ENCODE results near the gene CIP2A. TPM values are rescaled to one million over a fixed set of nuclear protein-coding genes. Genes with fewer than 3 reads are reported as not detected.

Gene CIP2A
- total RNA-seq, 1 donor from 2014 or later = 5.7 TPM

- Mint-ChIP-seq H3K9me3 (ENCODE audit: low read depth) (no peaks in the 10 kb centered on the region), H3K36me3 (ENCODE audit: low read depth) (peaks cover 5% of the 10 kb centered on the region), H3K27ac (ENCODE audit: unreplicated experiment) (no peak overlapping the region), H3K4me3 (ENCODE audit: unreplicated experiment) (no peak overlapping the region), H3K27me3 (ENCODE audit: low read depth) (no peaks in the 10 kb centered on the region), H3K4me1 (ENCODE audit: low read depth) (peaks cover 9% of the 10 kb centered on the region)
- no peak for TF ChIP-seq CTCF (IDR thresholded peaks at IDR 0.05)
- no peak for DNase-seq (ENCODE audit: low spot score)
These were observed 42.5 kb downstream of the CIP2A start for GRCh38 chr3:108546692-108547091.

GRCh38 chr3:108546247-108546646 lies 43.0 kb downstream of the CIP2A start:
- no peaks in the 10 kb centered on the region for H3K9me3 Mint-ChIP-seq (ENCODE audit: low read depth)

GRCh38 chr3:108538083-108538482 lies 51.2 kb downstream of the CIP2A start:
- no peak overlapping the region for H3K27ac Mint-ChIP-seq (ENCODE audit: unreplicated experiment)
- TF ChIP-seq CTCF (IDR thresholded peaks at IDR 0.05) = no peak

More at GRCh38 chr3:108546247-108546646, 43.0 kb downstream of the CIP2A start:
- Mint-ChIP-seq H3K36me3 (ENCODE audit: low read depth) (peaks cover 5% of the 10 kb centered on the region), H3K4me1 (ENCODE audit: low read depth) (peaks cover 9% of the 10 kb centered on the region), H3K27me3 (ENCODE audit: low read depth) (no peaks in the 10 kb centered on the region), H3K4me3 (ENCODE audit: unreplicated experiment) (no peak overlapping the region), H3K27ac (ENCODE audit: unreplicated experiment) (no peak overlapping the region)
- no peak for TF ChIP-seq CTCF (IDR thresholded peaks at IDR 0.05)
- no peak for DNase-seq (ENCODE audit: low spot score)

GRCh38 chr3:108528459-108529252 lies 60.6 kb downstream of the CIP2A start:
- TF ChIP-seq CTCF (IDR thresholded peaks at IDR 0.05) = no peak
- no peaks in the 10 kb centered on the region for H3K27me3 Mint-ChIP-seq (ENCODE audit: low read depth)
- H3K36me3 Mint-ChIP-seq (ENCODE audit: low read depth) = no peaks in the 10 kb centered on the region
- H3K4me1 Mint-ChIP-seq (ENCODE audit: low read depth) = peaks cover 8% of the 10 kb centered on the region
- no peak overlapping the region for H3K4me3 Mint-ChIP-seq (ENCODE audit: unreplicated experiment)
- H3K27ac Mint-ChIP-seq (ENCODE audit: unreplicated experiment) = no peak overlapping the region
- no peaks in the 10 kb centered on the region for H3K9me3 Mint-ChIP-seq (ENCODE audit: low read depth)
- no peak for DNase-seq (ENCODE audit: low spot score)

More at GRCh38 chr3:108538083-108538482, 51.2 kb downstream of the CIP2A start:
- Mint-ChIP-seq H3K9me3 (ENCODE audit: low read depth) (no peaks in the 10 kb centered on the region), H3K36me3 (ENCODE audit: low read depth) (no peaks in the 10 kb centered on the region), H3K4me1 (ENCODE audit: low read depth) (no peaks in the 10 kb centered on the region), H3K4me3 (ENCODE audit: unreplicated experiment) (no peak overlapping the region), H3K27me3 (ENCODE audit: low read depth) (no peaks in the 10 kb centered on the region)
- DNase-seq (ENCODE audit: low spot score) = no peak

- TF ChIP-seq CTCF (IDR thresholded peaks at IDR 0.05) = no peak
These were observed 61.4 kb downstream of the CIP2A start for GRCh38 chr3:108527817-108528216.

More at GRCh38 chr3:108527817-108528216, 61.4 kb downstream of the CIP2A start:
- Mint-ChIP-seq H3K36me3 (ENCODE audit: low read depth) (no peaks in the 10 kb centered on the region), H3K4me1 (ENCODE audit: low read depth) (peaks cover 8% of the 10 kb centered on the region), H3K27ac (ENCODE audit: unreplicated experiment) (no peak overlapping the region), H3K27me3 (ENCODE audit: low read depth) (no peaks in the 10 kb centered on the region), H3K9me3 (ENCODE audit: low read depth) (no peaks in the 10 kb centered on the region), H3K4me3 (ENCODE audit: unreplicated experiment) (no peak overlapping the region)
- no peak for DNase-seq (ENCODE audit: low spot score)
